Progenitor cell of endocrine pancreas (in vitro differentiated cells): Measurements from ENCODE around the gene TLE1. TPM values are rescaled to one million over a fixed set of nuclear protein-coding genes. Genes with fewer than 3 reads are reported as not detected.

ENCODE experiments used
- DNase-seq: peaks from one replicate; pipeline ENCODE4 v3.0.0; 2021; ENCODE audit warnings: low spot score; ENCODE audit not compliant: unreplicated experiment
- H3K27ac Mint-ChIP-seq: 2 replicates; pipeline ENCODE4 v1.8.0; 2021; ENCODE audit warnings: mild to moderate bottlenecking, moderate library complexity, mixed read lengths
- H3K27me3 Mint-ChIP-seq: 2 replicates; pipeline ENCODE4 v1.8.0; 2021; ENCODE audit warnings: mixed read lengths
- H3K36me3 Mint-ChIP-seq: 2 replicates; pipeline ENCODE4 v1.8.0; 2022; ENCODE audit warnings: mixed read lengths; ENCODE audit not compliant: insufficient read depth
- H3K4me1 Mint-ChIP-seq: 2 replicates; pipeline ENCODE4 v1.8.0; 2021; ENCODE audit warnings: low read depth, mixed read lengths
- H3K4me3 Mint-ChIP-seq: 2 replicates; pipeline ENCODE4 v1.8.0; 2021; ENCODE audit warnings: low read depth, mild to moderate bottlenecking, moderate library complexity, mixed read lengths
- H3K9me3 Mint-ChIP-seq: 2 replicates; pipeline ENCODE4 v1.8.0; 2021; ENCODE audit warnings: low read depth, mixed read lengths
- CTCF ChIP-seq: fragments of 200-600 bp; sonication (generic); IDR thresholded peaks from one replicate; pipeline ENCODE4 v1.5.0; 2021; ENCODE audit warnings: antibody characterized with exemption, mild to moderate bottlenecking; ENCODE audit not compliant: unreplicated experiment
- total RNA-seq: library from RNA; stranded (reverse); gene quantifications from 2 replicates; pipeline ENCODE4 v1.2.1, GENCODE V29; 2021

TLE1 gene
- total RNA-seq, 1 donor from 2014 or later = 68.7 TPM

GRCh38 chr9:81722277-81722676 is 32.9 kb upstream of the TLE1 start:
- Mint-ChIP-seq H3K27ac (no peak overlapping the region), H3K9me3 (no peaks in the 10 kb centered on the region), H3K36me3 (no peaks in the 10 kb centered on the region), H3K4me1 (peaks cover 19% of the 10 kb centered on the region), H3K27me3 (peaks cover 7% of the 10 kb centered on the region), H3K4me3 (no peak overlapping the region)
- no peak for TF ChIP-seq CTCF
- DNase-seq = no peak

- H3K9me3 Mint-ChIP-seq = no peaks in the 10 kb centered on the region
- H3K36me3 Mint-ChIP-seq = no peaks in the 10 kb centered on the region
- no peak overlapping the region for H3K4me3 Mint-ChIP-seq
- H3K4me1 Mint-ChIP-seq = peaks cover 23% of the 10 kb centered on the region
- H3K27ac Mint-ChIP-seq = no peak overlapping the region
- no peak for TF ChIP-seq CTCF
- H3K27me3 Mint-ChIP-seq = peaks cover 7% of the 10 kb centered on the region
- no peak for DNase-seq
Observed at GRCh38 chr9:81720450-81721086, 31.2 kb upstream of the TLE1 start.

GRCh38 chr9:81719972-81720371 is 30.6 kb upstream of the TLE1 start:
- H3K4me3 Mint-ChIP-seq = no peak overlapping the region
- peaks cover 7% of the 10 kb centered on the region for H3K27me3 Mint-ChIP-seq
- no peaks in the 10 kb centered on the region for H3K36me3 Mint-ChIP-seq
- H3K27ac Mint-ChIP-seq = no peak overlapping the region
- H3K9me3 Mint-ChIP-seq = no peaks in the 10 kb centered on the region
- peaks cover 23% of the 10 kb centered on the region for H3K4me1 Mint-ChIP-seq
- DNase-seq = no peak
- TF ChIP-seq CTCF = no peak

GRCh38 chr9:81718244-81718643 is 28.9 kb upstream of the TLE1 start:
- peaks cover 7% of the 10 kb centered on the region for H3K27me3 Mint-ChIP-seq
- TF ChIP-seq CTCF = no peak
- no peak overlapping the region for H3K27ac Mint-ChIP-seq
- H3K36me3 Mint-ChIP-seq = no peaks in the 10 kb centered on the region
- no peak for DNase-seq
- H3K9me3 Mint-ChIP-seq = no peaks in the 10 kb centered on the region
- no peak overlapping the region for H3K4me3 Mint-ChIP-seq
- H3K4me1 Mint-ChIP-seq = peaks cover 22% of the 10 kb centered on the region

- TF ChIP-seq CTCF = no peak
- no peak overlapping the region for H3K4me3 Mint-ChIP-seq
- H3K27ac Mint-ChIP-seq = peak overlapping the region; percentile 6
- no peaks in the 10 kb centered on the region for H3K36me3 Mint-ChIP-seq
- H3K4me1 Mint-ChIP-seq = peaks cover 19% of the 10 kb centered on the region
- no peak for DNase-seq
- H3K9me3 Mint-ChIP-seq = no peaks in the 10 kb centered on the region
- peaks cover 7% of the 10 kb centered on the region for H3K27me3 Mint-ChIP-seq
Observed at GRCh38 chr9:81717747-81718077, 28.4 kb upstream of the TLE1 start.
